DOHH2 (cell line): ENCODE data around the gene SPATC1L.
"Not testable (repeated sequence)": the region's sequence is repeated elsewhere in the genome, so short reads cannot be mapped to it uniquely, and the experiment has no call there.

Experiments used
- H3F3A ChIP-seq: fragments of 200-600 bp; sonication (generic), shearing (Covaris generic); 2 replicates; pipeline ENCODE4 v1.6.0; 2016; ENCODE audit warnings: antibody characterized with exemption, mild to moderate bottlenecking; ENCODE audit not compliant: control insufficient read depth, insufficient read depth
- H3K27ac ChIP-seq: fragments of 200-600 bp; sonication (generic); 2 replicates; pipeline ENCODE4 v1.5.1; 2014; ENCODE audit warnings: low read depth, mild to moderate bottlenecking, low read length, moderate library complexity
- H3K27me3 ChIP-seq: fragments of 200-600 bp; sonication (generic); 2 replicates; pipeline ENCODE4 v1.6.1; 2014; ENCODE audit warnings: mild to moderate bottlenecking, low read length, mixed read lengths; ENCODE audit not compliant: control insufficient read depth
- H3K36me3 ChIP-seq: fragments of 200-600 bp; sonication (generic); 2 replicates; pipeline ENCODE4 v1.6.1; 2014; ENCODE audit warnings: mild to moderate bottlenecking, low read length, moderate library complexity, mixed read lengths; ENCODE audit not compliant: control insufficient read depth
- H3K4me1 ChIP-seq: fragments of 200-600 bp; sonication (generic); 2 replicates; pipeline ENCODE4 v1.6.1; 2014; ENCODE audit warnings: mild to moderate bottlenecking, low read length, mixed read lengths; ENCODE audit not compliant: control insufficient read depth
- H3K4me2 ChIP-seq: fragments of 200-600 bp; sonication (generic); 2 replicates; pipeline ENCODE4 v1.6.0; 2014; ENCODE audit warnings: mild to moderate bottlenecking, low read length, moderate library complexity
- H3K4me3 ChIP-seq: fragments of 200-600 bp; sonication (generic); 2 replicates; pipeline ENCODE4 v1.5.1; 2014; ENCODE audit warnings: mild to moderate bottlenecking, low read length, mixed read lengths
- H3K79me2 ChIP-seq: fragments of 200-600 bp; sonication (generic); 2 replicates; pipeline ENCODE4 v1.6.1; 2014; ENCODE audit warnings: mild to moderate bottlenecking, low read length, mixed read lengths; ENCODE audit not compliant: control insufficient read depth
- H3K9me2 ChIP-seq: fragments of 200-600 bp; sonication (generic); replicated peaks from 2 replicates; pipeline ENCODE4 v1.6.1; 2014; ENCODE audit warnings: mild to moderate bottlenecking, low read length, mixed read lengths; ENCODE audit not compliant: control insufficient read depth
- H3K9me3 ChIP-seq: fragments of 200-600 bp; sonication (generic); 2 replicates; pipeline ENCODE4 v1.6.1; 2014; ENCODE audit warnings: antibody characterized with exemption, low read length, mixed read lengths; ENCODE audit not compliant: control insufficient read depth, insufficient read depth
- H4K20me1 ChIP-seq: fragments of 200-600 bp; sonication (generic); 2 replicates; pipeline ENCODE4 v1.6.0; 2014; ENCODE audit warnings: low read depth, mild to moderate bottlenecking, antibody characterized with exemption, low read length, moderate library complexity; ENCODE audit not compliant: control insufficient read depth, insufficient read depth
- EZH2phosphoT487 ChIP-seq: fragments of 200-600 bp; sonication (generic); IDR thresholded peaks from 2 replicates; pipeline ENCODE4 v1.6.1; 2017; ENCODE audit warnings: borderline replicate concordance, mild to moderate bottlenecking, antibody characterized with exemption, low read length, moderate library complexity, mixed read lengths
- TF ChIP-seq, protein P1 (sequence below): fragments of 200-600 bp; sonication (generic); IDR thresholded peaks from one replicate; pipeline ENCODE4 v1.5.1; 2014; ENCODE audit warnings: antibody characterized with exemption, mild to moderate bottlenecking, low read depth, low read length; ENCODE audit not compliant: poor library complexity, severe bottlenecking

The SPATC1L gene

DNA sequence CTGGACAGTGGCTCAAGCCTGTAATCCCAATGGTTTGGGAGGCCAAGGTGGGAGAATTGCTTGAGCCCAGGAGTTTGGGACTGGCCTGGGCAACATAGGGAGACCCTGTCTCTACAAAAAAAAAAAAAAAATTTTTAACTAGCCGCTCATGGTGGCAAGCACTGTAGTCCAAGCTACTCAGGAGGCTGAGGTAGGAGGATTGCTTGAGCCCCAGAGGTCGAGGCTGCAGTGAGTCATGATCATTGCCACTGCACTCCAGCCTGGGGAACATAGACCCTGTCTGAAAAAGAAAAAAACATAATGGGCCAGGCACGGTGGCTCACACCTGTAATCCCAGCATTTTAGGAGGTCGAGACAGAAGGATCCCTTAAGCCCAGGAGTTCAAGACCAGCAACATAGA is 5.3 kb downstream of the SPATC1L start:
- TF ChIP-seq EZH2phosphoT487 = no peak
- TF ChIP-seq, protein P1, sequence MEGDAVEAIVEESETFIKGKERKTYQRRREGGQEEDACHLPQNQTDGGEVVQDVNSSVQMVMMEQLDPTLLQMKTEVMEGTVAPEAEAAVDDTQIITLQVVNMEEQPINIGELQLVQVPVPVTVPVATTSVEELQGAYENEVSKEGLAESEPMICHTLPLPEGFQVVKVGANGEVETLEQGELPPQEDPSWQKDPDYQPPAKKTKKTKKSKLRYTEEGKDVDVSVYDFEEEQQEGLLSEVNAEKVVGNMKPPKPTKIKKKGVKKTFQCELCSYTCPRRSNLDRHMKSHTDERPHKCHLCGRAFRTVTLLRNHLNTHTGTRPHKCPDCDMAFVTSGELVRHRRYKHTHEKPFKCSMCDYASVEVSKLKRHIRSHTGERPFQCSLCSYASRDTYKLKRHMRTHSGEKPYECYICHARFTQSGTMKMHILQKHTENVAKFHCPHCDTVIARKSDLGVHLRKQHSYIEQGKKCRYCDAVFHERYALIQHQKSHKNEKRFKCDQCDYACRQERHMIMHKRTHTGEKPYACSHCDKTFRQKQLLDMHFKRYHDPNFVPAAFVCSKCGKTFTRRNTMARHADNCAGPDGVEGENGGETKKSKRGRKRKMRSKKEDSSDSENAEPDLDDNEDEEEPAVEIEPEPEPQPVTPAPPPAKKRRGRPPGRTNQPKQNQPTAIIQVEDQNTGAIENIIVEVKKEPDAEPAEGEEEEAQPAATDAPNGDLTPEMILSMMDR = no peak
- no peaks in the 10 kb centered on the region for H3K79me2 ChIP-seq

GRCh38 chr21:46176443-46177129 is 7.7 kb downstream of the SPATC1L start:
- H3K27ac ChIP-seq, H4K20me1 ChIP-seq, H3K27me3 ChIP-seq, H3K4me2 ChIP-seq, H3F3A ChIP-seq, H3K4me3 ChIP-seq, H3K79me2 ChIP-seq, H3K4me1 ChIP-seq, H3K9me2 ChIP-seq, H3K36me3 ChIP-seq, H3K9me3 ChIP-seq: not testable (repeated sequence)

More for the DNA sequence above, 5.3 kb downstream of the SPATC1L start:
- Histone ChIP-seq H3F3A (no peaks in the 10 kb centered on the region), H3K9me3 (0 out of 2 replicates have a peak, but pooled peaks cover 4% of the 10 kb centered on the region), H3K4me3 (no peak overlapping the region), H3K36me3 (no peaks in the 10 kb centered on the region), H3K4me1 (peaks cover 5% of the 10 kb centered on the region; the same call in 1 of the 2 replicates), H3K27ac (no peak overlapping the region), H4K20me1 (no peaks in the 10 kb centered on the region), H3K4me2 (no peak overlapping the region), H3K9me2 (no peaks in the 10 kb centered on the region), H3K27me3 (peaks cover 5% of the 10 kb centered on the region; the same call in 1 of the 2 replicates)

- no peaks in the 10 kb centered on the region for H4K20me1 ChIP-seq
These were observed 10.7 kb downstream of the SPATC1L start for GRCh38 chr21:46173573-46173972.

More at GRCh38 chr21:46173573-46173972, 10.7 kb downstream of the SPATC1L start:
- Histone ChIP-seq H3K27me3 (peaks cover 5% of the 10 kb centered on the region; the same call in 1 of the 2 replicates), H3K79me2 (no peaks in the 10 kb centered on the region), H3K36me3 (no peaks in the 10 kb centered on the region), H3K27ac (no peak overlapping the region), H3K4me2 (no peak overlapping the region), H3K9me2 (no peaks in the 10 kb centered on the region), H3K4me3 (no peak overlapping the region), H3K4me1 (peaks cover 8% of the 10 kb centered on the region; the same call in 1 of the 2 replicates), H3K9me3 (0 out of 2 replicates have a peak, but pooled peaks cover 4% of the 10 kb centered on the region), H3F3A (no peaks in the 10 kb centered on the region)
- TF ChIP-seq EZH2phosphoT487 = no peak
- TF ChIP-seq, protein P1 = no peak
